ENCODE results near the gene ZNF280A.

The ZNF280A gene

DNA sequence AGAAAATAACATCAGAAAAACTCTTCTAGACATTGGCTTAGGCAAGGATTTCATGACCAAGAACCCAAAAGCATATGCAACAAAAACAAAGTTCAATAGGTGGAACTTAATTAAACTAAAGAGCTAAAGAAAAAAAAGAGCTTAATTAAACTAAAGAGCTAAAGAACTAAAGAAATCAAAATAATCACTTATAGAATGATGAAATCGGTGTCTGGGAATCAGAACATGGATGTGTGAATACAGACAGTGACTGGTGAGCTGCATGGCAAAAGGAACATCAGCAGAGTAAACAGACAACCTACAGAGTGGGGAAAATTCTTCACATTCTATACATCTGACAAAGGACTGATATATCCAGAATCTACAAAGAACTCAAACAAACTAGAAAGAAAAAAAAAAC lies 53.0 kb downstream of the ZNF280A start:
- H3K27me3 ChIP-seq (ENCODE audit: control insufficient read depth, insufficient read depth, low read length), result peaks cover 56% of the 10 kb centered on the region
- no peak overlapping the region for H3K27ac ChIP-seq (ENCODE audit: low read depth, low read length)
- no peak overlapping the region for H3K9ac ChIP-seq (ENCODE audit: low read depth, low read length)
- no peaks in the 10 kb centered on the region for H3K4me1 ChIP-seq (ENCODE audit: control insufficient read depth, insufficient read depth, low read length)
- peaks cover 3% of the 10 kb centered on the region; the same call in 1 of the 2 replicates for H3K9me3 ChIP-seq (ENCODE audit: control insufficient read depth, insufficient read depth, low read length)
- H3K36me3 ChIP-seq (ENCODE audit: control insufficient read depth, insufficient read depth, low read length), result no peaks in the 10 kb centered on the region
- no peak overlapping the region for H3K4me3 ChIP-seq (ENCODE audit: low read depth, low read length)

DNA sequence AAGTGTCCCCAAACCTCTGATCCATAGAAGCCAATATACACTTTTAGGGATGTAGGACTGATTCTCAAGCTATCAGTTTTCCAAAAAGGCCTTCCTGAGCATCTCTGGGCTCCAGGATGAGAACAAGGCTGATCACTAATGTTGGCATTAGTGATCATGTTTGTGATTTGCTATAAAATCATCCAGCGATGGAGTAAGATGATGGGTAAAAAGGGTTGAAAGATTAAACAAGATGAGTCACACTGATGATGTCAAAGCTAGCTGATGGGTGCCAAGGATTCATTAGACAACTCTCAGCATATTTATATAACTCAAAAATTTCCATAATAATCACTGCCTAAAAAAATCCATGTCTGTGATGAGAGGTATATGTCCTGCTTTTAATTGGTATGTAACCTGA lies 54.3 kb downstream of the ZNF280A start:
- Histone ChIP-seq H3K36me3 (ENCODE audit: control insufficient read depth, insufficient read depth, low read length) (no peaks in the 10 kb centered on the region), H3K9me3 (ENCODE audit: control insufficient read depth, insufficient read depth, low read length) (peaks cover 3% of the 10 kb centered on the region; the same call in 1 of the 2 replicates), H3K4me1 (ENCODE audit: control insufficient read depth, insufficient read depth, low read length) (no peaks in the 10 kb centered on the region), H3K9ac (ENCODE audit: low read depth, low read length) (no peak overlapping the region), H3K27ac (ENCODE audit: low read depth, low read length) (no peak overlapping the region), H3K27me3 (ENCODE audit: control insufficient read depth, insufficient read depth, low read length) (peaks cover 62% of the 10 kb centered on the region), H3K4me3 (ENCODE audit: low read depth, low read length) (no peak overlapping the region)

DNA sequence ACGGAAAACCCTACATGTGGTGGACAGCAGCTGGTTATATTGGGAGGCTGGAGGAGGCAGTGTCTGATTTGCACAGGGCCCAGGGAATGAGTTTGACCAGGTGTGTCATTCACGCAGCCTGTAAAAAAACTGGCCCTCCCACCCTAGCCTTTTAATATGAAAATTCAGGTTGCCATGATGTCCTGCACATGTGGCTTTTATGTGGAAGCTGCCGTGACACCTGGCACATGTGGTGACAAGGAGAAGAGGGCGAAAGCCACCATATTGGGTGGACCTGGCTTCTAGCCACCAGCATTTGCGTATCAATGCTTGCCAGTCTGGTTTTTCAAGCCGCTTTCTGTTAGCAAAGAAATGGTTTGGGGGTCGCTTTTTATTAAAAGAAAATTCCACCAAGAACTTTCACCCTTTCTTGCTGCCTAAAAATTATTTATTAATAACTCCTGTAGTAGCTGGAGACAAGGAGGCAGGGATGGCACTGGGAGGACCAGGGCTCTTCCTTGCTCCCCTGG lies 54.9 kb downstream of the ZNF280A start:
- Histone ChIP-seq H3K9me3 (ENCODE audit: control insufficient read depth, insufficient read depth, low read length) (peaks cover 7% of the 10 kb centered on the region), H3K4me3 (ENCODE audit: low read depth, low read length) (no peak overlapping the region), H3K4me1 (ENCODE audit: control insufficient read depth, insufficient read depth, low read length) (no peaks in the 10 kb centered on the region), H3K9ac (ENCODE audit: low read depth, low read length) (no peak overlapping the region), H3K27me3 (ENCODE audit: control insufficient read depth, insufficient read depth, low read length) (peaks cover 63% of the 10 kb centered on the region), H3K36me3 (ENCODE audit: control insufficient read depth, insufficient read depth, low read length) (no peaks in the 10 kb centered on the region), H3K27ac (ENCODE audit: low read depth, low read length) (no peak overlapping the region)

DNA sequence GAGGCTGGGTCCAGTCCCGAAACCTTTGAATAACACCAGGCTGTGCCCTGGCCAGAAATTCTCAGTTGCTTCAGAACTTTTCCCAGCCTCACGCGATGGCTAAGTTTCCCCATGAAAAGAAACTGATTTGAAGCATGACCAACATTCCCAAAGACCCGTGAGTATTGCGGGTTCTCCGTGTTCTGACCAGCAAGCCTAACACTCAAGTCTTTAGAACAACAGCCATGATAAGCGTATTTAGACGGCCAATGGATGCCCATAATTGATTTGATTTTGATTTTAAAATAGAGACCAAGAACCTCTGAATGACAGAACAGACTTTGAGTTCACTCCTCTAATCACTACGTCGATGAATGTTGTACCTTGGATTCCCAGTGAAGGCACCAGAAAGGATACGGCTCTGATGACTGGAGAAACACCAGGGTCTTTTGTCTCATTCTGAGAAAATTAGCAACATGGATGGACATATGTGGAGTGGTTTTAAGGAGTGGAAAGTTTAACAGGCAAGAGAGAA lies 55.5 kb downstream of the ZNF280A start:
- Histone ChIP-seq H3K27ac (ENCODE audit: low read depth, low read length) (no peak overlapping the region), H3K4me1 (ENCODE audit: control insufficient read depth, insufficient read depth, low read length) (no peaks in the 10 kb centered on the region), H3K4me3 (ENCODE audit: low read depth, low read length) (no peak overlapping the region), H3K36me3 (ENCODE audit: control insufficient read depth, insufficient read depth, low read length) (no peaks in the 10 kb centered on the region), H3K9me3 (ENCODE audit: control insufficient read depth, insufficient read depth, low read length) (peaks cover 12% of the 10 kb centered on the region), H3K9ac (ENCODE audit: low read depth, low read length) (no peak overlapping the region), H3K27me3 (ENCODE audit: control insufficient read depth, insufficient read depth, low read length) (peaks cover 58% of the 10 kb centered on the region)

DNA sequence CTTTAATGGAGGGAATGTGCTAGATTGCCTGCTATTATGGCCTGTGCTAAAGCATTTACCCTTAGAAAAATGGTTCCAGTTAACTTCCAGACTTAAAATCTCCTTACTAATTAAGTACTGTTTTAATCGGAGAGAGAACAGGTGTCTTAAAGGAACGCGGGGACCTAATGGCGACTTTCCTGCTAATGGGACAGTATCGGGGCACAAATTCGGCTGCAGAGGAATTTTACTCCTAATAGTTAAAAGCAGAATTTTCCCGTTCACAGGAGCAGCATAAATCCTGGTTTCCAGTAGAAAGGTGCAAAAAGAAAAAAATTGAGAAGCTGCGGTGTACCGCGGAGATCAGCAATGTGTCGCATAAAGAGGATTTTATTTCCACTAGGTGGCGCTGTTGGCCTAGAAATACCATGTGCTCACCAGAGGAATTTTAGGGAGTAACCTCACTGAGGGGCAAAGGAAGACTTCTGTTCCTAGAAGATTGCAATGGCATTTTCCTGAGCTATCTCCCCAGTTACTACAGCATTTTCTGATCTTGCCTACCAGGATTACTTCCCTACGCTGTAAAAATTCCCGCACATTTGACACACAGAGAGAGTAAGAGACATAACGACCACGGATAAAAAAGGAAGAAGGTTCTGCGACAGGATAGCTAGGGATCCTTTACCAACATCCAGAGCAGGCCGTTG lies 56.1 kb downstream of the ZNF280A start:
- Histone ChIP-seq H3K4me1 (ENCODE audit: control insufficient read depth, insufficient read depth, low read length) (no peaks in the 10 kb centered on the region), H3K27me3 (ENCODE audit: control insufficient read depth, insufficient read depth, low read length) (peaks cover 63% of the 10 kb centered on the region), H3K4me3 (ENCODE audit: low read depth, low read length) (no peak overlapping the region), H3K9me3 (ENCODE audit: control insufficient read depth, insufficient read depth, low read length) (peaks cover 16% of the 10 kb centered on the region), H3K36me3 (ENCODE audit: control insufficient read depth, insufficient read depth, low read length) (no peaks in the 10 kb centered on the region), H3K27ac (ENCODE audit: low read depth, low read length) (no peak overlapping the region), H3K9ac (ENCODE audit: low read depth, low read length) (no peak overlapping the region)

Data from HUES48 (cell line).